PC-9 (cell line): Measurements from ENCODE around the gene TNIK.

Experiments used
- EZH2 ChIP-seq: fragments of 200-600 bp; sonication (generic); IDR thresholded peaks from 2 replicates; pipeline ENCODE4 v1.8.0; 2017; ENCODE audit warnings: antibody characterized with exemption, low read depth
- TF ChIP-seq, protein P1 (sequence below): fragments of 200-600 bp; sonication (generic); conservative IDR thresholded peaks from 2 replicates; pipeline ENCODE4 v1.6.1; 2017; ENCODE audit warnings: mixed run types, antibody characterized with exemption, mild to moderate bottlenecking, moderate library complexity

GRCh38 chr3:171380711-171381425 is 79.3 kb downstream of the TNIK start:
- TF ChIP-seq, protein P1, sequence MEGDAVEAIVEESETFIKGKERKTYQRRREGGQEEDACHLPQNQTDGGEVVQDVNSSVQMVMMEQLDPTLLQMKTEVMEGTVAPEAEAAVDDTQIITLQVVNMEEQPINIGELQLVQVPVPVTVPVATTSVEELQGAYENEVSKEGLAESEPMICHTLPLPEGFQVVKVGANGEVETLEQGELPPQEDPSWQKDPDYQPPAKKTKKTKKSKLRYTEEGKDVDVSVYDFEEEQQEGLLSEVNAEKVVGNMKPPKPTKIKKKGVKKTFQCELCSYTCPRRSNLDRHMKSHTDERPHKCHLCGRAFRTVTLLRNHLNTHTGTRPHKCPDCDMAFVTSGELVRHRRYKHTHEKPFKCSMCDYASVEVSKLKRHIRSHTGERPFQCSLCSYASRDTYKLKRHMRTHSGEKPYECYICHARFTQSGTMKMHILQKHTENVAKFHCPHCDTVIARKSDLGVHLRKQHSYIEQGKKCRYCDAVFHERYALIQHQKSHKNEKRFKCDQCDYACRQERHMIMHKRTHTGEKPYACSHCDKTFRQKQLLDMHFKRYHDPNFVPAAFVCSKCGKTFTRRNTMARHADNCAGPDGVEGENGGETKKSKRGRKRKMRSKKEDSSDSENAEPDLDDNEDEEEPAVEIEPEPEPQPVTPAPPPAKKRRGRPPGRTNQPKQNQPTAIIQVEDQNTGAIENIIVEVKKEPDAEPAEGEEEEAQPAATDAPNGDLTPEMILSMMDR: no peak
- no peak for TF ChIP-seq EZH2
